GM23338 (cell line): Measurements from ENCODE around the gene GHR.

Experiments
- EZH2 ChIP-seq: fragments of 200-600 bp; sonication (generic); IDR thresholded peaks from one replicate; pipeline ENCODE4 v1.8.0; 2017; ENCODE audit warnings: antibody characterized with exemption, mild to moderate bottlenecking, low read depth; ENCODE audit not compliant: unreplicated experiment
- EZH2phosphoT487 ChIP-seq: fragments of 200-600 bp; sonication (generic); IDR thresholded peaks from one replicate; pipeline ENCODE4 v1.8.1; 2018; ENCODE audit warnings: antibody characterized with exemption; ENCODE audit not compliant: unreplicated experiment
- POLR2AphosphoS5 ChIP-seq: IDR thresholded peaks from 2 replicates; pipeline ENCODE4 v1.6.1; 2016; ENCODE audit warnings: antibody characterized with exemption, low read depth
- TF ChIP-seq, protein P1 (sequence below), 2 experiments: fragments of 200-600 bp in 1 of 2; sonication (generic) in 1 of 2; conservative IDR thresholded peaks; 2 replicates each; pipeline versions ENCODE4 v1.5.1 to v1.6.1; 2016 to 2017; ENCODE audit warnings: antibody characterized with exemption in 2 of 2, low read depth in 2 of 2, mild to moderate bottlenecking in 2 of 2, moderate library complexity in 1 of 2
- TF ChIP-seq, protein P2 (sequence below): IDR thresholded peaks from 2 replicates; pipeline ENCODE4 v1.6.1; 2016; ENCODE audit warnings: antibody characterized with exemption

DNA sequence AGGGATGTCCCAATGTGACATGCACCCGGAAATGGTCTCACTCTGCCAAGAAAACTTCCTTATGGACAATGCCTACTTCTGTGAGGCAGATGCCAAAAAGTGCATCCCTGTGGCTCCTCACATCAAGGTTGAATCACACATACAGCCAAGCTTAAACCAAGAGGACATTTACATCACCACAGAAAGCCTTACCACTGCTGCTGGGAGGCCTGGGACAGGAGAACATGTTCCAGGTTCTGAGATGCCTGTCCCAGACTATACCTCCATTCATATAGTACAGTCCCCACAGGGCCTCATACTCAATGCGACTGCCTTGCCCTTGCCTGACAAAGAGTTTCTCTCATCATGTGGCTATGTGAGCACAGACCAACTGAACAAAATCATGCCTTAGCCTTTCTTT, 295.8 kb downstream of the GHR start:
- TF ChIP-seq, protein P1, sequence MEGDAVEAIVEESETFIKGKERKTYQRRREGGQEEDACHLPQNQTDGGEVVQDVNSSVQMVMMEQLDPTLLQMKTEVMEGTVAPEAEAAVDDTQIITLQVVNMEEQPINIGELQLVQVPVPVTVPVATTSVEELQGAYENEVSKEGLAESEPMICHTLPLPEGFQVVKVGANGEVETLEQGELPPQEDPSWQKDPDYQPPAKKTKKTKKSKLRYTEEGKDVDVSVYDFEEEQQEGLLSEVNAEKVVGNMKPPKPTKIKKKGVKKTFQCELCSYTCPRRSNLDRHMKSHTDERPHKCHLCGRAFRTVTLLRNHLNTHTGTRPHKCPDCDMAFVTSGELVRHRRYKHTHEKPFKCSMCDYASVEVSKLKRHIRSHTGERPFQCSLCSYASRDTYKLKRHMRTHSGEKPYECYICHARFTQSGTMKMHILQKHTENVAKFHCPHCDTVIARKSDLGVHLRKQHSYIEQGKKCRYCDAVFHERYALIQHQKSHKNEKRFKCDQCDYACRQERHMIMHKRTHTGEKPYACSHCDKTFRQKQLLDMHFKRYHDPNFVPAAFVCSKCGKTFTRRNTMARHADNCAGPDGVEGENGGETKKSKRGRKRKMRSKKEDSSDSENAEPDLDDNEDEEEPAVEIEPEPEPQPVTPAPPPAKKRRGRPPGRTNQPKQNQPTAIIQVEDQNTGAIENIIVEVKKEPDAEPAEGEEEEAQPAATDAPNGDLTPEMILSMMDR (conservative IDR thresholded peaks at IDR 0.05; ENCODE audit: low read depth in 2 of 2), result no peak
- TF ChIP-seq, protein P2, sequence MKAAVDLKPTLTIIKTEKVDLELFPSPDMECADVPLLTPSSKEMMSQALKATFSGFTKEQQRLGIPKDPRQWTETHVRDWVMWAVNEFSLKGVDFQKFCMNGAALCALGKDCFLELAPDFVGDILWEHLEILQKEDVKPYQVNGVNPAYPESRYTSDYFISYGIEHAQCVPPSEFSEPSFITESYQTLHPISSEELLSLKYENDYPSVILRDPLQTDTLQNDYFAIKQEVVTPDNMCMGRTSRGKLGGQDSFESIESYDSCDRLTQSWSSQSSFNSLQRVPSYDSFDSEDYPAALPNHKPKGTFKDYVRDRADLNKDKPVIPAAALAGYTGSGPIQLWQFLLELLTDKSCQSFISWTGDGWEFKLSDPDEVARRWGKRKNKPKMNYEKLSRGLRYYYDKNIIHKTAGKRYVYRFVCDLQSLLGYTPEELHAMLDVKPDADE, result no peak
- no peak for TF ChIP-seq EZH2phosphoT487
- no peak for TF ChIP-seq POLR2AphosphoS5
- TF ChIP-seq EZH2, result no peak
